ENCODE measurements around the gene MAPT.

MAPT gene

GRCh38 chr17:46043606-46044005 lies 149.3 kb downstream of the MAPT start:
- TF ChIP-seq PATZ1 (CRISPR knock-in tag; IDR thresholded peaks at IDR 0.05; ENCODE audit: borderline replicate concordance) (no peak), SNAI2 (CRISPR knock-in tag; IDR thresholded peaks at IDR 0.05) (no peak), PPARA (CRISPR knock-in tag; IDR thresholded peaks at IDR 0.05; ENCODE audit: borderline replicate concordance) (no peak), CSRNP3 (CRISPR knock-in tag; IDR thresholded peaks at IDR 0.05) (no peak), ZNF8 (CRISPR knock-in tag; IDR thresholded peaks at IDR 0.05) (no peak), ESRRG (CRISPR knock-in tag; IDR thresholded peaks at IDR 0.05) (no peak), CSDC2 (CRISPR knock-in tag; IDR thresholded peaks at IDR 0.05) (no peak), ZC3H10 (CRISPR knock-in tag; IDR thresholded peaks at IDR 0.05) (no peak), GLIS3 (CRISPR knock-in tag; IDR thresholded peaks at IDR 0.05) (no peak), CREB5 (CRISPR knock-in tag; IDR thresholded peaks at IDR 0.05; ENCODE audit: low read depth) (no peak), ZNF565 (CRISPR knock-in tag; conservative IDR thresholded peaks at IDR 0.05; ENCODE audit: low read depth) (no peak), ISL1 (CRISPR knock-in tag; IDR thresholded peaks at IDR 0.05) (no peak)

GRCh38 chr17:46044286-46044928 lies 150.1 kb downstream of the MAPT start:
- ATAC-seq: peak; percentile 93
- no peak for TF ChIP-seq ARNTL (CRISPR knock-in tag; IDR thresholded peaks at IDR 0.05; ENCODE audit: borderline replicate concordance, low read depth)
- no peak for TF ChIP-seq TSHZ2 (CRISPR knock-in tag; IDR thresholded peaks at IDR 0.05)
- no peak for TF ChIP-seq BACH2 (CRISPR knock-in tag; IDR thresholded peaks at IDR 0.05; ENCODE audit: borderline replicate concordance)
- TF ChIP-seq PATZ1 (CRISPR knock-in tag; IDR thresholded peaks at IDR 0.05; ENCODE audit: borderline replicate concordance): no peak
- TF ChIP-seq CSRNP3 (CRISPR knock-in tag; IDR thresholded peaks at IDR 0.05): no peak
- no peak for TF ChIP-seq ZFP30 (CRISPR knock-in tag; IDR thresholded peaks at IDR 0.05)

More at GRCh38 chr17:46043606-46044005, 149.3 kb downstream of the MAPT start:
- no peak for ATAC-seq

GRCh38 chr17:46044989-46045388 lies 150.6 kb downstream of the MAPT start:
- ATAC-seq: no peak; the same call in 2 of the 3 replicates
- TF ChIP-seq CSRNP3 (CRISPR knock-in tag; IDR thresholded peaks at IDR 0.05) (no peak), ZC3H10 (CRISPR knock-in tag; IDR thresholded peaks at IDR 0.05) (no peak), PPARA (CRISPR knock-in tag; IDR thresholded peaks at IDR 0.05; ENCODE audit: borderline replicate concordance) (no peak), ISL1 (CRISPR knock-in tag; IDR thresholded peaks at IDR 0.05) (no peak), TSHZ2 (CRISPR knock-in tag; IDR thresholded peaks at IDR 0.05) (no peak), TCF4 (CRISPR knock-in tag; IDR thresholded peaks at IDR 0.05; ENCODE audit: borderline replicate concordance) (no peak), ZFP30 (CRISPR knock-in tag; IDR thresholded peaks at IDR 0.05) (no peak), CREB5 (CRISPR knock-in tag; IDR thresholded peaks at IDR 0.05; ENCODE audit: low read depth) (no peak), TOX (CRISPR knock-in tag; IDR thresholded peaks at IDR 0.05; ENCODE audit: borderline replicate concordance) (no peak), ARNTL (CRISPR knock-in tag; IDR thresholded peaks at IDR 0.05; ENCODE audit: borderline replicate concordance, low read depth) (no peak)

Measured in SK-N-SH treated with all-trans-retinoic acid at 6 μM for 48 hours (cell line).